Mesothelial cell of epicardium (in vitro differentiated cells): ENCODE results near the gene MTUS2. TPM values are rescaled to one million over a fixed set of nuclear protein-coding genes. Genes with fewer than 3 reads are reported as not detected.

Experiments used
- DNase-seq, 2 experiments: peaks; one replicate each; pipeline ENCODE4 v3.0.0; 2021; ENCODE audit warnings: low spot score in 2 of 2; ENCODE audit not compliant: unreplicated experiment in 2 of 2
- H3K27ac Mint-ChIP-seq: 2 replicates; pipeline ENCODE4 v1.8.0; 2021; ENCODE audit warnings: mixed read lengths
- H3K27me3 Mint-ChIP-seq: 2 replicates; pipeline ENCODE4 v1.8.0; 2021; ENCODE audit warnings: low read depth, mixed read lengths
- H3K36me3 Mint-ChIP-seq: 2 replicates; pipeline ENCODE4 v1.8.0; 2021; ENCODE audit warnings: mixed read lengths
- H3K4me1 Mint-ChIP-seq: 2 replicates; pipeline ENCODE4 v1.8.0; 2021; ENCODE audit warnings: mixed read lengths
- H3K4me3 Mint-ChIP-seq: 2 replicates; pipeline ENCODE4 v1.8.0; 2021; ENCODE audit warnings: mild to moderate bottlenecking, moderate library complexity, mixed read lengths
- H3K9me3 Mint-ChIP-seq: 2 replicates; pipeline ENCODE4 v1.8.0; 2021; ENCODE audit warnings: mixed read lengths
- CTCF ChIP-seq: fragments of 200-600 bp; sonication (generic); IDR thresholded peaks from one replicate; pipeline ENCODE4 v1.5.0; 2021; ENCODE audit warnings: antibody characterized with exemption; ENCODE audit not compliant: unreplicated experiment
- total RNA-seq: library from RNA; stranded (reverse); gene quantifications from 3 replicates; pipeline ENCODE4 v1.2.1, GENCODE V29; 2021

MTUS2 gene
- total RNA-seq, 1 donor from 2014 or later: 1.4 TPM

GRCh38 chr13:28955264-28955966 lies 135.3 kb downstream of the MTUS2 start:
- peaks cover 20% of the 10 kb centered on the region for H3K27me3 Mint-ChIP-seq
- no peaks in the 10 kb centered on the region for H3K4me1 Mint-ChIP-seq
- H3K4me3 Mint-ChIP-seq: no peak overlapping the region
- no peak overlapping the region for H3K27ac Mint-ChIP-seq
- H3K36me3 Mint-ChIP-seq: no peaks in the 10 kb centered on the region
- TF ChIP-seq CTCF: no peak
- H3K9me3 Mint-ChIP-seq: peaks cover 1% of the 10 kb centered on the region
- DNase-seq: no peak

- Mint-ChIP-seq H3K27ac (no peak overlapping the region), H3K4me3 (no peak overlapping the region), H3K36me3 (no peaks in the 10 kb centered on the region), H3K9me3 (peaks cover 6% of the 10 kb centered on the region), H3K4me1 (no peaks in the 10 kb centered on the region), H3K27me3 (peaks cover 23% of the 10 kb centered on the region)
- no peak for TF ChIP-seq CTCF
- no peak for DNase-seq
Measured at GRCh38 chr13:28958018-28958417, 137.9 kb downstream of the MTUS2 start.

- peaks cover 24% of the 10 kb centered on the region for H3K27me3 Mint-ChIP-seq
- peaks cover 6% of the 10 kb centered on the region for H3K9me3 Mint-ChIP-seq
- no peak for DNase-seq
- no peaks in the 10 kb centered on the region for H3K4me1 Mint-ChIP-seq
- H3K4me3 Mint-ChIP-seq: no peak overlapping the region
- H3K27ac Mint-ChIP-seq: no peak overlapping the region
- no peaks in the 10 kb centered on the region for H3K36me3 Mint-ChIP-seq
- TF ChIP-seq CTCF: no peak
Measured at GRCh38 chr13:28958441-28958840, 138.3 kb downstream of the MTUS2 start.

- H3K27ac Mint-ChIP-seq: no peak overlapping the region
- H3K27me3 Mint-ChIP-seq: peaks cover 34% of the 10 kb centered on the region
- H3K36me3 Mint-ChIP-seq: no peaks in the 10 kb centered on the region
- TF ChIP-seq CTCF: no peak
- H3K4me3 Mint-ChIP-seq: no peak overlapping the region
- H3K9me3 Mint-ChIP-seq: peaks cover 6% of the 10 kb centered on the region
- DNase-seq: no peak
- H3K4me1 Mint-ChIP-seq: no peaks in the 10 kb centered on the region
Measured at GRCh38 chr13:28964052-28964451, 143.9 kb downstream of the MTUS2 start.

- no peaks in the 10 kb centered on the region for H3K36me3 Mint-ChIP-seq
- DNase-seq: no peak
- no peak overlapping the region for H3K4me3 Mint-ChIP-seq
- H3K27ac Mint-ChIP-seq: no peak overlapping the region
- H3K4me1 Mint-ChIP-seq: no peaks in the 10 kb centered on the region
- peaks cover 32% of the 10 kb centered on the region for H3K27me3 Mint-ChIP-seq
- peaks cover 6% of the 10 kb centered on the region for H3K9me3 Mint-ChIP-seq
- TF ChIP-seq CTCF: no peak
Measured at GRCh38 chr13:28964803-28965202, 144.7 kb downstream of the MTUS2 start.
